22Rv1 (cell line): Measurements from ENCODE around the gene CCNB3.
"Not testable (repeated sequence)": the region's sequence is repeated elsewhere in the genome, so short reads cannot be mapped to it uniquely, and the experiment has no call there.

ENCODE experiments used
- H3K27ac ChIP-seq: fragments of 450-650 bp; 2 replicates; pipeline ENCODE4 v1.5.1; 2017
- ZFX ChIP-seq: fragments of 450-650 bp; IDR thresholded peaks from 2 replicates; pipeline ENCODE4 v1.6.1; 2017; ENCODE audit warnings: antibody characterized with exemption, borderline replicate concordance
- TF ChIP-seq, protein P1 (sequence below): fragments of 450-650 bp; IDR thresholded peaks from 2 replicates; pipeline ENCODE4 v1.5.1; 2017; ENCODE audit warnings: mild to moderate bottlenecking

CCNB3 gene

GRCh38 chrX:50206753-50207152 lies 2.2 kb downstream of the CCNB3 start:
- H3K27ac ChIP-seq = no peak overlapping the region
- no peak for TF ChIP-seq ZFX
- TF ChIP-seq, protein P1, sequence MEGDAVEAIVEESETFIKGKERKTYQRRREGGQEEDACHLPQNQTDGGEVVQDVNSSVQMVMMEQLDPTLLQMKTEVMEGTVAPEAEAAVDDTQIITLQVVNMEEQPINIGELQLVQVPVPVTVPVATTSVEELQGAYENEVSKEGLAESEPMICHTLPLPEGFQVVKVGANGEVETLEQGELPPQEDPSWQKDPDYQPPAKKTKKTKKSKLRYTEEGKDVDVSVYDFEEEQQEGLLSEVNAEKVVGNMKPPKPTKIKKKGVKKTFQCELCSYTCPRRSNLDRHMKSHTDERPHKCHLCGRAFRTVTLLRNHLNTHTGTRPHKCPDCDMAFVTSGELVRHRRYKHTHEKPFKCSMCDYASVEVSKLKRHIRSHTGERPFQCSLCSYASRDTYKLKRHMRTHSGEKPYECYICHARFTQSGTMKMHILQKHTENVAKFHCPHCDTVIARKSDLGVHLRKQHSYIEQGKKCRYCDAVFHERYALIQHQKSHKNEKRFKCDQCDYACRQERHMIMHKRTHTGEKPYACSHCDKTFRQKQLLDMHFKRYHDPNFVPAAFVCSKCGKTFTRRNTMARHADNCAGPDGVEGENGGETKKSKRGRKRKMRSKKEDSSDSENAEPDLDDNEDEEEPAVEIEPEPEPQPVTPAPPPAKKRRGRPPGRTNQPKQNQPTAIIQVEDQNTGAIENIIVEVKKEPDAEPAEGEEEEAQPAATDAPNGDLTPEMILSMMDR = no peak

DNA sequence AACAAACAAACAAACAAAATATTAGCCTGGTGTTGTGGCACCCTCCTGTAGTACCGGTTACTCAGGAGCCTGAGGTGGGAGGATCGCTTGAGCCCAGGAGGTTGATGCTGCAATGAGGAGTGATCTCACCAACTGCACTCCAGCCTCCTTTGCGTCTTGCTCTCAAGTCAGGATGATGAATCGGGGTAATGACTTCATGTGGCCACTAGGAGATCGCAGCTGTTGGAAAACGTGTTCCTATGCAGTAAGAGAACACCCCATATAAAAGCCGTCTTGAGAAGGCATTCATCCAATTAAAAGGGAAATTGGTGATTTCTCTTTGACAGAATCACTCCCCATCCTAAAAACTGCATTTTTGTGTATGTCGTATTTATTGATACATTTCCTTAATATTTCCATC lies 6.9 kb downstream of the CCNB3 start:
- TF ChIP-seq ZFX = no peak
- TF ChIP-seq, protein P1 = peak; percentile 27; the same call in 1 of the 2 replicates
- H3K27ac ChIP-seq = no peak overlapping the region

DNA sequence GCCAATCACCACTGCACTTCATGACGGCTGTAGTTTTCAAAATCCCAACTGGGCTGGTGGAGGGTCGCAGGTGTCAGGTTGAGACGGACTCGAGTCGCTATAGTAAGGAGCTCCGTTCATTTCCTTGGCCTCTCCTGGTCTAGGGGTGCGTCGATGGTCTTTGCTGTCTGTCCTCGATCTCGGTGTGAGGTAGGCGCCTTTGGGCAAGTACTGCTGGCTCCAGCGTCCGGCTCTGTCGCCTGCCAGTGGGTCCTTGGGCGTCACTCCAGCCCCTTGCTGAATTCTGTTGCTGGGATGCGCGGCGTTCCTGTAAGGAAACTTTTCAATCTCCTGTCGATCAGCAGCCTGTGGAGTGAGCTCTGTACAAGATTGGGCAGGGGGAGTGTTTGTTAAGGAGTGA lies 76.7 kb downstream of the CCNB3 start:
- H3K27ac ChIP-seq = no peak overlapping the region
- TF ChIP-seq, protein P1 = no peak
- TF ChIP-seq ZFX = no peak

GRCh38 chrX:50327235-50327634 lies 122.7 kb downstream of the CCNB3 start:
- H3K27ac ChIP-seq = no peak overlapping the region
- TF ChIP-seq, protein P1 = no peak
- no peak for TF ChIP-seq ZFX

GRCh38 chrX:50332668-50333067 lies 128.1 kb downstream of the CCNB3 start:
- H3K27ac ChIP-seq = not testable (repeated sequence)
- TF ChIP-seq, protein P1 = peak; percentile 7; the same call in 1 of the 2 replicates

DNA sequence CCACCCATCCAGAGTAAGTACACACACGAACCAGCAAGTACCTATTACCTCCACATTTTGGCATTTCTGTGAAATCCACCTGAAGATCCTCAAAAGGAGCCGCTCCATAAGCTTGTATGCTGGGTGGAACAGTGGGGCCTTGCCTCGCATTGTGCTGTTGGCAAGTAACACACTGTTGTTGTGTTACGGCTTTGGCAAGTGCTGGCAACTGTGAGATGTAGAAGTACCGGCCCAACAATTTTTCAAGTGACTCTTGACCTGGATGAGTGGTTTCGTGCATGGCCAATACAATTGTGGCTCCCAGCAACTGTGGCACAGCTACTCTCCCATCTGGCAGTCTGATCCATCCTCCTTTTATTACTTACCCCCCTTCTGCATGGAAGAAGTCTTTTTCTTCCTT lies 128.7 kb downstream of the CCNB3 start:
- TF ChIP-seq, protein P1 = no peak
- no peak for TF ChIP-seq ZFX
- H3K27ac ChIP-seq = no peak overlapping the region

GRCh38 chrX:50343917-50344316 lies 139.4 kb downstream of the CCNB3 start:
- H3K27ac ChIP-seq = no peak overlapping the region
- TF ChIP-seq ZFX = no peak
- TF ChIP-seq, protein P1 = no peak
